Measurements from ENCODE around the gene PGA4.
"Not testable (repeated sequence)": the region's sequence is repeated elsewhere in the genome, so short reads cannot be mapped to it uniquely, and the experiment has no call there.

The PGA4 gene

DNA sequence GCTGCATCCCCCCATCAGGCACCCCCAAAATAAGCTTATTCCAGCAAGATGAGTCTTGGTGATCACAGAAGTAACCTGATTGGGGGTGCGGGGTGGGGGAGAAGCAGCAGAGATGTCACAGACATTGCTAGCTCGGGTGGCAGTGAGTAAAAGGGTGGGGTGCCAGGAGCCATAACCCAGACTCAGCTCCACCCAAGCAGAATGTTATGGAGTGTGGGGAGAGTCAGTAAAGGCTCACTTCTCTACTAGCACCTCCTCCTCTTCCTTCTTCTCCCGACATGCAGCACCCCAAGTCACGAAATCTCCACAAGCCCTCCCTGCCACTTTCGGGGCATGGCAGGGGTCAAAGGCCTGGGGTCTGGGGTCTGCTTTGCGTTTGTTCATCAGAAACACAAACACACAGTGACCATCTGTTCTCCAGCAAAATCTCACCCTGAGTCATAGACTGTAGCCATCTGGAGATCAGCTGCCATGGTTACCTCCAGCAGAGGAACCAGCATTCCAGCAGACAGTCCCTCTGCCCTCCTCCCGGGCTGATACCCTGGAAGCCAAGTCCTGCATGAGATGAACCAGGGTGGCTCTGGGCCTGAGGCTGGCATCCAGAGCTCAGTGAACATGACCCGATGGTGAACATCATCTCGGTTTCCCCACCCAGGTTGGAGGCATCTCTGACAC, 14.4 kb upstream of the PGA4 start:
- H3K4me3 ChIP-seq (ENCODE audit: low read length); H3K9ac ChIP-seq (ENCODE audit: low read depth, low read length); H3K9me3 ChIP-seq (ENCODE audit: insufficient read depth, low read depth, low read length); H3K27ac ChIP-seq (ENCODE audit: low read depth, low read length); H3K4me1 ChIP-seq (ENCODE audit: insufficient read depth, low read length); H3K36me3 ChIP-seq (ENCODE audit: insufficient read depth, low read length); H3K27me3 ChIP-seq (ENCODE audit: insufficient read depth, low read length): not testable (repeated sequence)
- no CpG with 5 or more reads among the region's 9 CpGs for WGBS

DNA sequence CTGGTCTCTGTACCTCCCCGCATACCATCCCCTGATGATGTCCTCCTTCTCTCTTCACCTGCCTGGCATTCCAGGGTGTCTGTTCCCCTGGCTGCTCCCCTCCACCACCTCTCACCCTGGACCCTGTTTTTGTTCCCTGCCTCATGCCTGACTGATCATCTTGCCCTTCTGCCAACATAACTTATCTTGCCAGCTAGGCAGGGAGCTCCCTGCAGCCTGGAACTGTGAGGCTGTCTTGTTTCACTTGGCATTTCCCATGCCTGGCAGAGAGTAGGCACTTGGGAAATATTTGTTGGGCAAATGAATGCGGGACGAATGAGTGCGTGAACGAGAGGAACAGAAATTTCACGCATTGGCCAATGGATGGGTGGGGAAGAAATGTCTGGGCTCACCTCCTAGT, 11.5 kb upstream of the PGA4 start:
- WGBS = no CpG with 5 or more reads among the region's 6 CpGs
- H3K9me3 ChIP-seq (ENCODE audit: insufficient read depth, low read depth, low read length); H3K27ac ChIP-seq (ENCODE audit: low read depth, low read length); H3K27me3 ChIP-seq (ENCODE audit: insufficient read depth, low read length); H3K4me3 ChIP-seq (ENCODE audit: low read length); H3K9ac ChIP-seq (ENCODE audit: low read depth, low read length); H3K4me1 ChIP-seq (ENCODE audit: insufficient read depth, low read length); H3K36me3 ChIP-seq (ENCODE audit: insufficient read depth, low read length): not testable (repeated sequence)

DNA sequence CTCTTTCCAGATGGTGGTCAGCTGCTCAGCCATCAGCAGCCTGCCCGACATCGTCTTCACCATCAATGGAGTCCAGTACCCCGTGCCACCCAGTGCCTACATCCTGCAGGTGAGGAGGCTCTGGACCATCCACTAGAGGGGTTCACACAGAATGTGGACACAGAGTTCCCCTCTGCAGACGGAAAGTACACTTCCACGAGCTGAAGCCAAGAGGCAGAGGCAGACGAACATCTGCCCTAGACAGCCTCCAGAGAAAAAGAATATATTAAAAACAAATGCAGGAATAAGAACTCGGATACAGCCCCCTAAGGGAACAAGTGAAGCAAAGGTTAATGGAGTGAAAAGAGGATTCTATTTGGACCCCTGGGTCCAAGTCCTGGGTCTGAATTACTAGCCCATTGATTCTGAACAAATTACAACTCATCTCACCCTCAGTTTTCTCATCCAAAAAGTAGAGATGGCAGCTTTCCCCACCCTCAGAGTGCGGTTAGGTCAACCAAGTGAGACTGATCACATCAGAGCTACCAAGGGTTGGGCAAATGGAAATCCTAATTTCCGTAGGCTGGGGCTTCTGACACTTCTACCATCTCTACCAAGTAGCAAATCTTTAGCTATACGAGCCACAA, 10.7 kb upstream of the PGA4 start:
- H3K4me1 ChIP-seq (ENCODE audit: insufficient read depth, low read length); H3K27ac ChIP-seq (ENCODE audit: low read depth, low read length); H3K9ac ChIP-seq (ENCODE audit: low read depth, low read length); H3K9me3 ChIP-seq (ENCODE audit: insufficient read depth, low read depth, low read length); H3K4me3 ChIP-seq (ENCODE audit: low read length); H3K27me3 ChIP-seq (ENCODE audit: insufficient read depth, low read length); H3K36me3 ChIP-seq (ENCODE audit: insufficient read depth, low read length): not testable (repeated sequence)
- 90% methylated on average over 3 of the region's 10 CpGs for whole genome bisulfite sequencing

DNA sequence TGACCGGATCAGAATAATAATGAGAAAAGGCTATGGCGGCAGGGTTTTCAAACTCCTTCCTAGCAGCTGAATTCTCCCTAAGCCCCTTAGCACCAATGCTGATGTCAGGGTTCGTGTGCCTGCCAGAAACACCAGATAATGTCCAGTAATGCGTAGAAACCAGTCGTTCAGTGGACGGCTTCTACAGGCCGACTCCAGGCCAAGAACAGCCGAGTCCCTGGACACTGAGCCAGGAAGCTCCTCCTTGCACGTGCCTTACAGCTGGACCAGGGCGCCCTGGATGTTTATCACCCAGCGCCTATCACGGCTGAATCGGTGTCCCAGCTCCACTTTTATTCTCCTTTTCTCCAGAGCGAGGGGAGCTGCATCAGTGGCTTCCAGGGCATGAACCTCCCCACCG, 9.9 kb upstream of the PGA4 start:
- WGBS = no CpG with 5 or more reads among the region's 15 CpGs
- H3K9ac ChIP-seq (ENCODE audit: low read depth, low read length); H3K9me3 ChIP-seq (ENCODE audit: insufficient read depth, low read depth, low read length); H3K27me3 ChIP-seq (ENCODE audit: insufficient read depth, low read length); H3K36me3 ChIP-seq (ENCODE audit: insufficient read depth, low read length); H3K27ac ChIP-seq (ENCODE audit: low read depth, low read length); H3K4me1 ChIP-seq (ENCODE audit: insufficient read depth, low read length); H3K4me3 ChIP-seq (ENCODE audit: low read length): not testable (repeated sequence)

DNA sequence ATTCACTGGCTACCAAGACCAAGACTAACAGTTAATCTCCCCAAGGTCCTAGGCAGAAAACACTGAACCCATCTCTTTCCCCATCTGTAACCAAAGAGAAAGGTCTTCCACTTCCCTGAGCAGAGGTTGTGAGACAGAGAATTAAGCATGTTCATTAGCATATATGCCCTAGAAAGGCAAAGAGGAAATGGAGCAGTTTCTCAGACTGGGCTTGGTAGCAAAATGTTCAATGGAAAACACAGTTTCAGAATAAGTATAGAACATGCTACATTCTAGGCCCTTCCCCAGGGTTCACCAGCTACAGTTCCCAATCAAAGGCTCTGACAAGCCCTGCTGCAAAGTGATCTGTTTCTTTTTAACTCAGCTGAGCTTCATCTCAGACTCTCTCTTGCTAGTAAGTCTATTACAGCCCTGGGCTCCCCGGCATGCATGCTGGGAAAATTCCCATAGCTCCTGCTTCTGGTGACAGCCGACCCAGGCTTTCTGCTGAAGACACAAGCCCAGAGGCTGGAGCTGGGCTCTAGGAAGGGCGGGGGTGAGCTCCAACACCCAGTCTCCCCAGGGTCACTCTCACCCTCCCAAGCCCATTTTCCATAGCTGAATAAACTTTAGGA, 8.3 kb upstream of the PGA4 start:
- not testable (repeated sequence) for H3K4me3 ChIP-seq (ENCODE audit: low read length); H3K9me3 ChIP-seq (ENCODE audit: insufficient read depth, low read depth, low read length); H3K4me1 ChIP-seq (ENCODE audit: insufficient read depth, low read length); H3K27ac ChIP-seq (ENCODE audit: low read depth, low read length); H3K27me3 ChIP-seq (ENCODE audit: insufficient read depth, low read length); H3K36me3 ChIP-seq (ENCODE audit: insufficient read depth, low read length); H3K9ac ChIP-seq (ENCODE audit: low read depth, low read length)
- WGBS = no CpG with 5 or more reads among the region's 3 CpGs

DNA sequence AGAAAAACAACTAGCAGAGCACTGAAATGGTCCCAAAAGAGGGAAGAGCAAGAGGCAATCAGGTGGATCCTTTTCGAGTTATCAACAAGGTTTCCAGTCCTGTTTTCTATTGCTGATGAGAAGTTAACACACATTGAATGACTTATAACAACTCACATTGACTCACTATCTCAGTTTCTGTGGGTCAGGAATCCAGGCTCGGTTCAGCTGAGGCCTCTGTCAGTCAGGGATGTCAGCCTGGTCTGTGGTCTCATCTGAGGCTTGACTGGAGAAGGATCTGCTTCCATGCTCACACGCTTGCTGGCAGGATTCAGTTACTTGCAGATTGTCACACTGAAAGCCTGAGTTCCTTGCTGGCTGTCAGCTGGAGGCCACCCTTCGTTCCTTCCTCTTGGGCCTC, 3.8 kb upstream of the PGA4 start:
- H3K36me3 ChIP-seq (ENCODE audit: insufficient read depth, low read length); H3K9ac ChIP-seq (ENCODE audit: low read depth, low read length); H3K9me3 ChIP-seq (ENCODE audit: insufficient read depth, low read depth, low read length); H3K27ac ChIP-seq (ENCODE audit: low read depth, low read length); H3K27me3 ChIP-seq (ENCODE audit: insufficient read depth, low read length); H3K4me1 ChIP-seq (ENCODE audit: insufficient read depth, low read length); H3K4me3 ChIP-seq (ENCODE audit: low read length): not testable (repeated sequence)
- WGBS = no CpG with 5 or more reads among the region's 4 CpGs

DNA sequence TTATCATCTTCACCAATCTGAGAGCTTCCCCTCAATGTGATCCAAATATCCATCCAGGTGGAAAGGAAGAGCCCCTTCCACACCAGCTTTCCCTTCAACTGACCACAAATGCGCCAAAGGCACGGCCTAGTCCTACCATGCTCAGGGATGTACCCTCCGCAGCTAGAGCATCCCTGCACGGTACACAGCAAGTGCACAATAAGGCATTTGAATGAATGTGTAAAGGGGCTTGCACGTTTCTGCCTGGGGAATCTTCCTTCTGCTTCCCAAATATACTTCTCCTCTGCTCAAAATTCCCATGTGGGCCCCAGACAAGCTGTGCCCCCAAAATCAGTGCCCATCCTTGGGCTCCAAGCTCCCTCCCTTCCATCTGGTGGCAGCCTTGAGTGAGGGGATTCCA, 3.1 kb upstream of the PGA4 start:
- not testable (repeated sequence) for H3K4me3 ChIP-seq (ENCODE audit: low read length); H3K27me3 ChIP-seq (ENCODE audit: insufficient read depth, low read length); H3K36me3 ChIP-seq (ENCODE audit: insufficient read depth, low read length); H3K27ac ChIP-seq (ENCODE audit: low read depth, low read length); H3K4me1 ChIP-seq (ENCODE audit: insufficient read depth, low read length); H3K9ac ChIP-seq (ENCODE audit: low read depth, low read length); H3K9me3 ChIP-seq (ENCODE audit: insufficient read depth, low read depth, low read length)
- 94% methylated on average over 3 of the region's 5 CpGs for WGBS

DNA sequence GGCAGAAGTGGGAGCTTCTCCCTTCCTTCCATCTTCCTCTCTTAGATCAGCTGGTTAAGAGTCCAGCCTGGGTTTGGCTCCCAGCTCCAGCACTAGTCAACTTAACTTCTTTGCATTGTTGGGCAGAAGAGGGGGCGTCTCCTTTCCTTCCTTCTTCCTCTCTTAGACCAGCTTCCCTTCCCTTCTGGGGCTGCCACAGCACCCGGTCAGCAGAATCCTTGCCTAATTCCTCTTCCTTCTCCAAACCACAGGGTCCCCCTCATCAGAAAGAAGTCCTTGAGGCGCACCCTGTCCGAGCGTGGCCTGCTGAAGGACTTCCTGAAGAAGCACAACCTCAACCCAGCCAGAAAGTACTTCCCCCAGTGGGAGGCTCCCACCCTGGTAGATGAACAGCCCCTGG, 545 bp downstream of the PGA4 start:
- H3K27me3 ChIP-seq (ENCODE audit: insufficient read depth, low read length); H3K27ac ChIP-seq (ENCODE audit: low read depth, low read length); H3K36me3 ChIP-seq (ENCODE audit: insufficient read depth, low read length); H3K4me1 ChIP-seq (ENCODE audit: insufficient read depth, low read length); H3K9ac ChIP-seq (ENCODE audit: low read depth, low read length); H3K4me3 ChIP-seq (ENCODE audit: low read length); H3K9me3 ChIP-seq (ENCODE audit: insufficient read depth, low read depth, low read length): not testable (repeated sequence)
- no CpG with 5 or more reads among the region's 5 CpGs for WGBS

DNA sequence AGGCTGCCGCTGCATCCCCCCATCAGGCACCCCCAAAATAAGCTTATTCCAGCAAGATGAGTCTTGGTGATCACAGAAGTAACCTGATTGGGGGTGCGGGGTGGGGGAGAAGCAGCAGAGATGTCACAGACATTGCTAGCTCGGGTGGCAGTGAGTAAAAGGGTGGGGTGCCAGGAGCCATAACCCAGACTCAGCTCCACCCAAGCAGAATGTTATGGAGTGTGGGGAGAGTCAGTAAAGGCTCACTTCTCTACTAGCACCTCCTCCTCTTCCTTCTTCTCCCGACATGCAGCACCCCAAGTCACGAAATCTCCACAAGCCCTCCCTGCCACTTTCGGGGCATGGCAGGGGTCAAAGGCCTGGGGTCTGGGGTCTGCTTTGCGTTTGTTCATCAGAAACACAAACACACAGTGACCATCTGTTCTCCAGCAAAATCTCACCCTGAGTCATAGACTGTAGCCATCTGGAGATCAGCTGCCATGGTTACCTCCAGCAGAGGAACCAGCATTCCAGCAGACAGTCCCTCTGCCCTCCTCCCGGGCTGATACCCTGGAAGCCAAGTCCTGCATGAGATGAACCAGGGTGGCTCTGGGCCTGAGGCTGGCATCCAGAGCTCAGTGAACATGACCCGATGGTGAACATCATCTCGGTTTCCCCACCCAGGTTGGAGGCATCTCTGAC, 4.5 kb downstream of the PGA4 start:
- not testable (repeated sequence) for H3K27me3 ChIP-seq (ENCODE audit: insufficient read depth, low read length); H3K4me1 ChIP-seq (ENCODE audit: insufficient read depth, low read length); H3K9me3 ChIP-seq (ENCODE audit: insufficient read depth, low read depth, low read length); H3K4me3 ChIP-seq (ENCODE audit: low read length); H3K27ac ChIP-seq (ENCODE audit: low read depth, low read length); H3K36me3 ChIP-seq (ENCODE audit: insufficient read depth, low read length); H3K9ac ChIP-seq (ENCODE audit: low read depth, low read length)
- no CpG with 5 or more reads among the region's 10 CpGs for WGBS

DNA sequence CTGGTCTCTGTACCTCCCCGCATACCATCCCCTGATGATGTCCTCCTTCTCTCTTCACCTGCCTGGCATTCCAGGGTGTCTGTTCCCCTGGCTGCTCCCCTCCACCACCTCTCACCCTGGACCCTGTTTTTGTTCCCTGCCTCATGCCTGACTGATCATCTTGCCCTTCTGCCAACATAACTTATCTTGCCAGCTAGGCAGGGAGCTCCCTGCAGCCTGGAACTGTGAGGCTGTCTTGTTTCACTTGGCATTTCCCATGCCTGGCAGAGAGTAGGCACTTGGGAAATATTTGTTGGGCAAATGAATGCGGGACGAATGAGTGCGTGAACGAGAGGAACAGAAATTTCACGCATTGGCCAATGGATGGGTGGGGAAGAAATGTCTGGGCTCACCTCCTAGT, 7.3 kb downstream of the PGA4 start:
- H3K27me3 ChIP-seq (ENCODE audit: insufficient read depth, low read length); H3K4me1 ChIP-seq (ENCODE audit: insufficient read depth, low read length); H3K36me3 ChIP-seq (ENCODE audit: insufficient read depth, low read length); H3K27ac ChIP-seq (ENCODE audit: low read depth, low read length); H3K9me3 ChIP-seq (ENCODE audit: insufficient read depth, low read depth, low read length); H3K4me3 ChIP-seq (ENCODE audit: low read length); H3K9ac ChIP-seq (ENCODE audit: low read depth, low read length): not testable (repeated sequence)
- WGBS = no CpG with 5 or more reads among the region's 6 CpGs

DNA sequence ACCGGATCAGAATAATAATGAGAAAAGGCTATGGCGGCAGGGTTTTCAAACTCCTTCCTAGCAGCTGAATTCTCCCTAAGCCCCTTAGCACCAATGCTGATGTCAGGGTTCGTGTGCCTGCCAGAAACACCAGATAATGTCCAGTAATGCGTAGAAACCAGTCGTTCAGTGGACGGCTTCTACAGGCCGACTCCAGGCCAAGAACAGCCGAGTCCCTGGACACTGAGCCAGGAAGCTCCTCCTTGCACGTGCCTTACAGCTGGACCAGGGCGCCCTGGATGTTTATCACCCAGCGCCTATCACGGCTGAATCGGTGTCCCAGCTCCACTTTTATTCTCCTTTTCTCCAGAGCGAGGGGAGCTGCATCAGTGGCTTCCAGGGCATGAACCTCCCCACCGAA, 8.9 kb downstream of the PGA4 start:
- not testable (repeated sequence) for H3K4me1 ChIP-seq (ENCODE audit: insufficient read depth, low read length); H3K27ac ChIP-seq (ENCODE audit: low read depth, low read length); H3K36me3 ChIP-seq (ENCODE audit: insufficient read depth, low read length); H3K9me3 ChIP-seq (ENCODE audit: insufficient read depth, low read depth, low read length); H3K9ac ChIP-seq (ENCODE audit: low read depth, low read length); H3K4me3 ChIP-seq (ENCODE audit: low read length); H3K27me3 ChIP-seq (ENCODE audit: insufficient read depth, low read length)
- no CpG with 5 or more reads among the region's 15 CpGs for WGBS
